GM21447 (cell line): ENCODE measurements around the gene RCOR1.
"Not testable (repeated sequence)": the region's sequence is repeated elsewhere in the genome, so short reads cannot be mapped to it uniquely, and the experiment has no call there.

Experiments
- ATAC-seq: cut with Tn5 transposase; IDR thresholded peaks from one replicate; pipeline ENCODE4 v1.9.1; 2021; ENCODE audit not compliant: unreplicated experiment

RCOR1 gene

GRCh38 chr14:102591372-102591943 lies 991 bp upstream of the RCOR1 start:
- ATAC-seq = no peak

DNA sequence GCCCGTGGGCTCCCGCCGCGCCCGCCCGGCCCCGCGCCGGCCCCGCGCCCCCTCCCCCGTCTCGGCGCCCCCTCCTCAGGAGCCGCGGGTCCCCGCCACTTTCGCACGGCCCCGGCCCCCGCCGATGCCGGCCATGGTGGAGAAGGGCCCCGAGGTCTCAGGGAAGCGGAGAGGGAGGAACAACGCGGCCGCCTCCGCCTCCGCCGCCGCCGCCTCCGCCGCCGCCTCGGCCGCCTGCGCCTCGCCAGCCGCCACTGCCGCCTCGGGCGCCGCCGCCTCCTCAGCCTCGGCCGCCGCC lies 263 bp downstream of the RCOR1 start:
- peak; percentile 9 for ATAC-seq

DNA sequence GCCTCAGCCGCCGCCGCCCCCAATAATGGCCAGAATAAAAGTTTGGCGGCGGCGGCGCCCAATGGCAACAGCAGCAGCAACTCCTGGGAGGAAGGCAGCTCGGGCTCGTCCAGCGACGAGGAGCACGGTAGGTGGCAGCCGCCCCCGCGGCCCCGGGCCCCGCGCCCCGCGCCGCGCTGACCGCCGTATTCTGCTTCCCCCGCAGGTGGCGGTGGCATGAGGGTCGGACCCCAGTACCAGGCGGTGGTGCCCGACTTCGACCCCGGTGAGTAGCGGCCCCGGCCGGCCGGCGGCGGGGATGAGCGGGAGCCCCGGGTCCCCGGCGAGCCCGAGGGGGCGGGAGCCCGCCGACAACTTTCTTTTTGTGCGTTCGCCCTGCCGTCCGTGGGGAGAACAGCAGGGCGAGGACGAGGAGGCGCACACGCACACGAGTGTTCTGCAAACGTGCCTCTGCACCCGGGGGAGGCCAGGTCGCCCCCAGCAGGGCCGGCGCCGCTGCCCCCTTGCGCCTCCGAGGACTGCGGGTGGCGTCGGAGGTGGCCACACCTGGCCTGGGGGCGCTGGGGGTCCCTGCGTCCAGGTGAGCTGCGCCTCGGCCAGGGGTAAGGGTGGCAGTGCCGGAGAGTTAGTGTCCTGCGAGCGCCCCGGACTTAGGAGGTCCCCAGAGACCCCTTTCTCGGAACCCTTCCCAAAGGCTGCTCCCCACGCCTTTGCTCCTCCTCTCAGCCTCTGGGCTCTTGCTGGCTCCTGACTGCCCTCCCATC lies 794 bp downstream of the RCOR1 start:
- peak; percentile 14 for ATAC-seq

DNA sequence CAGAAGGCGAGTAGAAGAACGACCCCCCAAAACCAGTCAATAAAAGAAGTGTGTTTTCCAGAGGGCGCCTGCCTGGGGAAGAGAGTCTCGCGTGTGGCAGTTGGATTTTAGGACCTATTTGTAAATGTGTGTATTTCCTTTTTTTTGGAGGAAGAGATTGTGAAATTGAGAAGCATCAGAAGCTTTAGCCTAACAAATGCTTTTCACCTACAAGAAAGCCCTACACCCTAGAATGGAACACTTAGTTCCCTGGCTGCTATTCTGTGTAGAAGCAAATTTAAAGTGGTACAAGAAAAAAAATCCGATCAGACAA lies 1.3 kb downstream of the RCOR1 start:
- no peak for ATAC-seq

GRCh38 chr14:102594514-102595175 lies 2.2 kb downstream of the RCOR1 start:
- no peak for ATAC-seq

DNA sequence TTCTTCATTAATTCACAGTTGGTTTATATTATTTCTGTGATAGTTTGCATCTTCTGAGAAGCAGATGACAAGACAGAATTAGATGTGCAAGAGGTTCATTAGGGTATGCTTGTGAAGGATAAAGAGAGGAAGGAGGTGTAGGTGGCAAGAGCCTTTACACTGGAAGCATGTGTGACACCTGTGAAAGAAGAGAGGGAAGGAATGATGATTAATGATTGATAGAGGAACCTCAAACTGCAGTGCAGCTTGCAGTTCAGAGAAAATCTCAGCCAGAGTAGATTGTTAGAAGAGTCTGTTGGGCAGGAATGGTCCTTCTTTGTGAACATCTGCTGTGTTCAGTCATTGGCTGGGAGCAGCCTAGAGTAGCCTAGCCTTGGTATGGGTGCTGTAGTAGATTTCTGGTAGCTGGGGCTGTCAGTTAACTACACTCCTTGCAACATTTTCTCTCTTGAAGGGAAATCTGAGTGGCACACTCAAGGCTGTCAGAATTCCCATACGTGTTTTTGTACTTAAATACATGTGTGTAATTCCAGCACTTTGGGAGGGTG lies 9.0 kb downstream of the RCOR1 start:
- no peak for ATAC-seq

GRCh38 chr14:102602421-102603292 lies 10.2 kb downstream of the RCOR1 start:
- ATAC-seq = no peak

DNA sequence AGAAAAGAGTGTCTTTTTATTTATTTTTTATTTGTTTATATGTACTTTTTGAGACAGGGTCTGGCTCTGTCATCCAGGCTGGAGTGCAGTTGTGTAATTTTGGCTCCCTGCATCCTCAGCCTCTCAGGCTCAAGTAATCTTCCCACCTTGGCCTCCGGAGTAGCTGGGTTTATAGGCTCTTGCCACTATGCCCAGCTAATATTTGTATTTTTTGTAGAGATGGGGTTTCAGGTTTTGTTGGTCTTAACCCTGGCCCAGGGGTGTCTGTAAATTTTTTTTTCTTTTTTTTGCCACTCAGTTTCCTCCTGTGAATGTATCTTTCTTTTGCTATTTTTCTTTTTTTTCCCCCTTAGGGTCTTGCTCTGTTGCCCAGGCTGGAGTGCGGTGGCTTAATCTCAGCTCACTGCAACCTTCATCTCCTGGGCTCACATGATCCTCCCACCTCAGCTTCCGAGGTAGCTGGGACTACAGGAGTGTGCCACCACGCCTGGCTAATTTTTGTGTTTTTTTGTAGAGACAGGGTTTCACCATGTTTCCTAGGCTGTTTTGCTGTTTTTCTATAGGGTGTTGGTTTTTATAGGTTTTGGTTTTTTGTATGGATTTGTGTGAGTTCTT lies 11.0 kb downstream of the RCOR1 start:
- no peak for ATAC-seq

GRCh38 chr14:102604183-102604582 lies 11.7 kb downstream of the RCOR1 start:
- ATAC-seq = no peak

GRCh38 chr14:102605029-102605428 lies 12.6 kb downstream of the RCOR1 start:
- ATAC-seq = no peak

GRCh38 chr14:102606296-102606695 lies 13.8 kb downstream of the RCOR1 start:
- peak; percentile 51 for ATAC-seq

GRCh38 chr14:102608064-102608446 lies 15.6 kb downstream of the RCOR1 start:
- ATAC-seq = peak; percentile 57

- ATAC-seq = no peak
Observed at GRCh38 chr14:102610968-102611811, 18.7 kb downstream of the RCOR1 start.

DNA sequence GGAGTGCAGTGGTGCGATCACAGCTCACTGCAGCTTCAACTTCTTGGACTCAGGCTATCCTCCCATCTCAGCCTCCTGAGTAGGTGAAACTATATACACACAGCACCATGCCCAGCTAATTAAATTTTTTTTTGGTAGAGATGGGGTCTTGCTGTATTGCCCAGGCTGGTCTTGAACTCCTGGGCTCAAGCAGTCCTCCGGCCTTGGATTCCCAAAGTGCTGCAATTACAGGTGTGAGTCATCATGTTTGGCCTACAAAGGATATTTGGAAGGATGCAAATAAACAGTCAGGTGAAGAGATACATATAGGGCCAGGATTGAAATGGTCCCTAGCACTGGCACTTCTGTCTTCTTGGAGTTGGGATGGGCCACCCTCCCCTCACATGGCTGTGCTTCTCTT lies 23.9 kb downstream of the RCOR1 start:
- no peak for ATAC-seq

DNA sequence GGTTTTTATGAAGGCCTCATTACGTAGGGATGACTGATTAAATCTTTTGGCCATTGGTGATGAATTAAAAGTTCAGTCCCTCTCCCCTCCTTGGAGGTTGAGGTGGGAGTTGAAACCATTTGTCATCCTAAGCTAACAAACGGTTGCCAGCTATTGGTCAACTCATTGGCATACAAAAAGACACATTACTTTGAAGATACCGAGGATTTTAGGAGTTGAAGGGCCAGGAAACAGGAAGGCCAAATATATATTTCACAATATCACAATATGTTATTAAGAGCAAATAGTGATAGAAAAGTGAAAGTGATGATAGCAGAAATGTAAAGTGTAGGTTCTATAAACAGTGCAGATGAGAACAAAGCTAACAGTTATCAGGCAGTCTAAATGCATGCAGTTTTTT lies 24.4 kb downstream of the RCOR1 start:
- ATAC-seq = no peak

- not testable (repeated sequence) for ATAC-seq
Observed at GRCh38 chr14:102619012-102619411, 26.6 kb downstream of the RCOR1 start.

GRCh38 chr14:102620413-102620812 lies 28.0 kb downstream of the RCOR1 start:
- ATAC-seq = no peak

DNA sequence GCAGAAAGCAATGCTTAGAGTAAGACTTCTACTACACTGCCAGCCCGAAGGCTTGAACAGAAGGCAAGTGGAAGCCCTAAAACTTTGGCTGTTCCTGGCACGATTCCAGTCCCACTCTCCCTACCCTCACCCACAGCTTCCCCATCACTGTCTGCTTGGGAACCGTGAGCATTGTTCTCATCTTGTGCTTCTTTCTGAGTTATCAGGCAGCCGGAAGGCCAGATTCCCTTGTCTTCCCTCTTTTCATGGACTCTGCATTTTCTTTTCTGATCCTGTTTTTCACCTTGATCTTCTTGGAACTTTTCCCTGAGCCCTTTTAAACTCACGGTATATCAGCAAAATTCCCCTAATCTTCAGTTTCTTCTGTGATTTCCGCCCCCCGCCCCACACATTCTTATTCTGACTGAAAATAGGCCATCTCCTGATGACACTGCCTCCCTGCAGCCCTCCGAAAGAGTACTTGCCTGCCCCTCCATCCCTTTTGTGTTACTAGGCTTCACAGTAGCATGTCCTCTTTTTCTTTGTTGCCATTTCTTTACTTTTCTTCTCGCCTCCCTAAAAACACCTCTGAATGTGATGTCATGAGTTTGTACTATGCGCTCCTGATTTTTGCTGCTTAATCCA lies 29.9 kb downstream of the RCOR1 start:
- no peak for ATAC-seq

- no peak for ATAC-seq
Observed at GRCh38 chr14:102624666-102625065, 32.2 kb downstream of the RCOR1 start.
